B cell (primary cell): ENCODE data around the gene PUS3. TPM values are rescaled to one million over a fixed set of nuclear protein-coding genes. Genes with fewer than 3 reads are reported as not detected.

Experiments used
- ATAC-seq: fragments of 200-7000 bp; cut with Tn5 transposase; one replicate; pipeline ENCODE4 v1.10.0; 2021; ENCODE audit warnings: low read depth, mild to moderate bottlenecking, moderate number of reproducible peaks, moderate library complexity
- CTCF ChIA-PET: fragments of 350-600 bp; sonication (Branson Sonifier 250); formaldehyde crosslinking; loops from one replicate; lab custom pipeline; 2021; ENCODE audit warnings: antibody characterized with exemption, inconsistent platforms; lab: Charles Lee
- POLR2A ChIA-PET: fragments of 350-600 bp; sonication (Branson Sonifier 250); formaldehyde crosslinking; loops from one replicate; lab custom pipeline; 2021; ENCODE audit warnings: antibody characterized with exemption; lab: Charles Lee
- DNase-seq: peaks from one replicate; pipeline ENCODE4 v3.0.0; 2013
- H2AFZ ChIP-seq: 2 replicates; pipeline ENCODE4 v1.6.1; 2012; ENCODE audit warnings: mild to moderate bottlenecking, low read depth, low read length; ENCODE audit not compliant: insufficient read depth, poor library complexity, severe bottlenecking
- H3K27ac ChIP-seq, 2 donors: 1 replicate in 1 of 2; 2 replicates in 1 of 2; pipeline ENCODE4 v1.5.1; 2012 to 2013; ENCODE audit warnings: low read length in 2 of 2, mild to moderate bottlenecking in 2 of 2, moderate library complexity in 1 of 2
- H3K27me3 ChIP-seq, 4 experiments: fragments of 200-600 bp in 1 of 4; sonication (generic) in 1 of 4; replicated peaks in 1 of 4; 1 replicate in 2 of 4; 2 replicates in 2 of 4; pipeline versions ENCODE4 v1.6.1 to v1.7.0; 2013 to 2016; ENCODE audit warnings: low read length in 3 of 4, mild to moderate bottlenecking in 2 of 4, mixed read lengths in 1 of 4, moderate library complexity in 1 of 4; ENCODE audit not compliant: insufficient read depth in 4 of 4, control insufficient read depth in 3 of 4; ENCODE audit errors: control extremely low read depth in 1 of 4
- H3K36me3 ChIP-seq, 2 experiments: replicated peaks in 1 of 2; 1 replicate in 1 of 2; 2 replicates in 1 of 2; pipeline versions ENCODE4 v1.6.1 to v1.7.1; 2013; ENCODE audit warnings: low read length in 1 of 2; ENCODE audit not compliant: insufficient read depth in 2 of 2, control insufficient read depth in 1 of 2; ENCODE audit errors: control extremely low read depth in 1 of 2, extremely low read depth in 1 of 2
- H3K4me1 ChIP-seq, 2 donors: fragments of 200-600 bp in 1 of 2; sonication (generic) in 1 of 2; 1 replicate in 1 of 2; 2 replicates in 1 of 2; pipeline versions ENCODE4 v1.5.1 to v1.6.1; 2013 to 2017; ENCODE audit warnings: low read length in 2 of 2; ENCODE audit not compliant: control insufficient read depth in 2 of 2, insufficient read depth in 2 of 2
- H3K4me2 ChIP-seq: replicated peaks from 2 replicates; pipeline ENCODE3; 2012; ENCODE audit warnings: mild to moderate bottlenecking, low read depth, low read length; ENCODE audit not compliant: poor library complexity, severe bottlenecking
- H3K4me3 ChIP-seq, 5 experiments: fragments of 200-600 bp in 1 of 5; sonication (generic) in 1 of 5; 1 replicate in 3 of 5; 2 replicates in 2 of 5; pipeline versions ENCODE4 v1.5.1 to v1.7.0; 2011 to 2016; ENCODE audit warnings: low read length in 4 of 5, mild to moderate bottlenecking in 4 of 5, low read depth in 2 of 5, control low read depth in 1 of 5, moderate library complexity in 1 of 5; ENCODE audit not compliant: insufficient read depth in 1 of 5; ENCODE audit errors: control extremely low read depth in 1 of 5, extremely low read depth in 1 of 5
- H3K79me2 ChIP-seq: fragments of 200-600 bp; sonication (generic); one replicate; pipeline ENCODE4 v1.6.0; 2016; ENCODE audit warnings: low read length; ENCODE audit not compliant: control insufficient read depth, insufficient read depth
- H3K9ac ChIP-seq: fragments of 200-600 bp; sonication (generic); 2 replicates; pipeline ENCODE4 v1.6.1; 2017; ENCODE audit warnings: mild to moderate bottlenecking, low read length, moderate library complexity
- H3K9me3 ChIP-seq, 3 donors: one replicate each; pipeline versions ENCODE4 v1.6.1 to v1.7.1; 2013; ENCODE audit warnings: low read length in 2 of 3; ENCODE audit not compliant: control insufficient read depth in 2 of 3, insufficient read depth in 1 of 3; ENCODE audit errors: control extremely low read depth in 1 of 3
- H4K20me1 ChIP-seq: 2 replicates; pipeline ENCODE4 v1.6.0; 2012; ENCODE audit warnings: mild to moderate bottlenecking, low read length; ENCODE audit not compliant: insufficient read depth, control insufficient read depth, poor library complexity, severe bottlenecking
- H3K27ac Mint-ChIP-seq: one replicate; pipeline ENCODE4 v1.8.0; 2021; ENCODE audit warnings: mixed read lengths
- H3K27me3 Mint-ChIP-seq: one replicate; pipeline ENCODE4 v1.8.0; 2021; ENCODE audit warnings: mixed read lengths
- H3K4me1 Mint-ChIP-seq: one replicate; pipeline ENCODE4 v1.8.0; 2021; ENCODE audit warnings: mixed read lengths
- H3K4me3 Mint-ChIP-seq: one replicate; pipeline ENCODE4 v1.8.0; 2021; ENCODE audit warnings: mixed read lengths
- H3K9me3 Mint-ChIP-seq: one replicate; pipeline ENCODE4 v1.8.0; 2022; ENCODE audit warnings: mixed read lengths; ENCODE audit not compliant: insufficient read depth
- CTCF ChIP-seq: fragments of 200-600 bp; IDR thresholded peaks from one replicate; pipeline ENCODE4 v1.8.0; 2022; ENCODE audit warnings: antibody characterized with exemption, mild to moderate bottlenecking
- EZH2 ChIP-seq: IDR thresholded peaks from 2 replicates; pipeline ENCODE4 v1.6.1; 2012; ENCODE audit warnings: borderline replicate concordance, low read depth, mild to moderate bottlenecking, moderate library complexity, low read length; ENCODE audit not compliant: insufficient read depth, poor library complexity, severe bottlenecking
- WGBS: methylation state at CpG from one replicate; pipeline ENCODE4 v1.1.5; 2013; ENCODE audit warnings: missing lambda C conversion rate; ENCODE audit not compliant: insufficient coverage; 5-methylcytosine and 5-hydroxymethylcytosine counted together
- intact Hi-C: fragments of 100-400 bp; cut with micrococcal nuclease; formaldehyde crosslinking; loops from one replicate; pipeline ENCODE4 v1.10.0; 2022
- polyA plus RNA-seq: library from polyadenylated mRNA; depleted of rRNA; stranded (reverse); fragments of >200 nt; gene quantifications from 2 replicates; pipeline ENCODE4 v1.2.3, GENCODE V29; 2012
- total RNA-seq, 2 donors: library from RNA; stranded (reverse); fragments of 120-200 nt in 1 of 2; gene quantifications; 1 replicate in 1 of 2; 2 replicates in 1 of 2; pipeline versions ENCODE4 v1.2.3 to v1.2.4, GENCODE V29; 2013 to 2022

PUS3 gene
- total and polyA plus RNA-seq, 2 donors (not counting 1 experiment from before 2014, with no cell fraction given), result 2.7 to 8.1 TPM

GRCh38 chr11:125942771-125943428 lies 39.9 kb upstream of the PUS3 start:
- no peak overlapping the region for H3K9ac ChIP-seq

More at GRCh38 chr11:125942771-125943428, 39.9 kb upstream of the PUS3 start:
- no peak overlapping the region for H3K27ac ChIP-seq
- peaks cover 0 to 4% (median 0%) of the 10 kb centered on the region in 4 experiments for H3K27me3 ChIP-seq
- DNase-seq (no peak), ATAC-seq (no peak)
- intact Hi-C loops, result no loop called here
- POLR2A ChIA-PET, result no interaction called here
- H4K20me1 ChIP-seq, result no peaks in the 10 kb centered on the region
- H3K36me3 ChIP-seq, result no peaks in the 10 kb centered on the region
- Mint-ChIP-seq H3K9me3 (no peaks in the 10 kb centered on the region), H3K4me1 (no peaks in the 10 kb centered on the region), H3K27ac (no peak overlapping the region), H3K4me3 (no peak overlapping the region), H3K27me3 (peaks cover 4% of the 10 kb centered on the region)
- no peak overlapping the region for H2AFZ ChIP-seq
- no peaks in the 10 kb centered on the region for H3K9me3 ChIP-seq
- WGBS, result 81% methylated on average over 12 of the region's 12 CpGs
- CTCF ChIA-PET, result interaction anchor here (1.2 to 2.6 kb wide), 2 partner anchors 14 to 251 kb away, joined by 3 to 13 read pairs; no protein-coding TSS in a partner anchor
- H3K4me1 ChIP-seq, result no peaks in the 10 kb centered on the region
- H3K4me2 ChIP-seq, result no peak overlapping the region
- TF ChIP-seq EZH2 (no peak), CTCF (no peak)
- no peaks in the 10 kb centered on the region for H3K79me2 ChIP-seq
- no peak overlapping the region for H3K4me3 ChIP-seq
